T-helper 22 cell (primary cell): ENCODE data around the gene RERG.
A peak's percentile ranks its signal among the peaks of the same experiment; 100 is the strongest.
"Not testable (repeated sequence)": the region's sequence is repeated elsewhere in the genome, so short reads cannot be mapped to it uniquely, and the experiment has no call there.

Experiments
- DNase-seq: peaks from one replicate; pipeline ENCODE4 v3.0.0-alpha.2; 2020; ENCODE audit warnings: low read depth

RERG gene

DNA sequence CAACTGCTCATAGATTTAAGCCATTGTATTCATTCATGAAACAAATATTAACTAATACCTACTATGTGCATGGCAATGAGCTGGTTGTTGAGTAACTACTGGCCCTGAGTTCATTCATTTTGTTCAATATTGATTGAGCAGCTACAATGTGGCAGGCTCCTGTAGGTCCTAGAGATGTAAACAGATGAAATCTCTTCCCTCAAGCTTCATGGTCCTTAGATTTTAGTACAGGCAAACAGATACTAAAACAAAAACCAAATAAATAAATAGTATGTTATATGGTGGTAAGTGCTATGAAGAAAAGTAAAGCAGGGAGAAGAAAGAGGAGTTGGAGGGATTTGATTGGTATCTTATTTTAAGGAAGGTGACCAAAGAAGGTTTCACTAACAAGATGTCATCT is 77.8 kb downstream of the RERG start:
- DNase-seq = no peak

- no peak for DNase-seq
Measured at GRCh38 chr12:15142711-15143110, 78.5 kb downstream of the RERG start.

DNA sequence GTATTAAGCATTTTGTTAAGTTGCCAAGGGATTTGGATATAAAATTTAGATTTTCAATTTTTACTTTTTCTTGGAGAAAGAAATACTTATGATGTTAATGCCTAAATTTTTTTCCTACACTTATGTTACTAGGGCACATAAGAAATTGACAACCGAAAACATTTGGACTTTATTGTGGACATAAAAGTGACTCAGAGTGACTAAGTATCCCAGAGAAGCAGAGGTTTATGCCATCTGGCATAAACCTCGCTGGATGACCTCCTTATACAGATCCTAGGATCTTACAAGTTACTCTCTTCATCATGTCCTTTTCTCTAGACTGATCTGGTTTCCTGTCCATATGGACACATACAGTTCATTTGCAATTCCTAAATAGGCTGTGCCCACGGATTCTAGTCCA is 89.8 kb downstream of the RERG start:
- DNase-seq = no peak

GRCh38 chr12:15130541-15130940 is 90.7 kb downstream of the RERG start:
- no peak for DNase-seq

DNA sequence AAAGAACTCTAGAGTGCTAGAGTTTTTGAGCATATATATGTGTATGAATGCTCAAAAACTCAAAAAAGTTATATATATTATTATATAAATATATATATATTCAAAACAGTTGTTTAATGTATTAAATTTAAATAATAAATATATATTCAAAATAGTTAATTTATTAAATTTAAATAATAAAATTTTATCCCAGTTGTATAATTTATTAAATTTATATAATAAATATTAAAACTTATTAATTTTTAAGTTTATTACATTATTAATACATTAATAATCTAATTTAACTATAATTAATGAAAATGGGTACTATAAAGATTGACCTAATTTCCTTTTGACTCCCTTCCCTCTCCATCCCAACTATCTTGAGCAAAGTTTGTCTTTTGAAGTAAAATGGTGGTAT is 97.8 kb downstream of the RERG start:
- DNase-seq = no peak

DNA sequence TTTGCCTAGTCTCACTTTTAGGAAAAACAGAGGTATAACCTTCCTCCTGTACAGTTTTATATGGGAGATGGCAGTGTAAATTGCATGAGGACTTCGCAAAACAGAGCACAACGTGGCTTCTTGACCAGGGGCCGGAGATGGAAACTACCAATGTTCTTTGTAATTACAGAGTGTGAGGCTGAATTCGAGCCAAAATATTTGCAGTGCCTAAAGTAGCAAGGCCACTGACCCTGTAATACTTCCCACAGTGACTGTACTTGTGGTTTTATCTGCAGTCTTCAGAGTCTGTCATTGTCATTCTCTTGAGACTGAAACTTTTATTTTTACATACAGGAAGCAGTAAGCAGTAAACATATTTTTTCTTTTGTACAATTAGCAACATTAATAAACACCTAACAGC is 98.9 kb downstream of the RERG start:
- no peak for DNase-seq

GRCh38 chr12:15118955-15119354 is 102.3 kb downstream of the RERG start:
- DNase-seq = no peak

GRCh38 chr12:15116983-15117382 is 104.2 kb downstream of the RERG start:
- DNase-seq = no peak

DNA sequence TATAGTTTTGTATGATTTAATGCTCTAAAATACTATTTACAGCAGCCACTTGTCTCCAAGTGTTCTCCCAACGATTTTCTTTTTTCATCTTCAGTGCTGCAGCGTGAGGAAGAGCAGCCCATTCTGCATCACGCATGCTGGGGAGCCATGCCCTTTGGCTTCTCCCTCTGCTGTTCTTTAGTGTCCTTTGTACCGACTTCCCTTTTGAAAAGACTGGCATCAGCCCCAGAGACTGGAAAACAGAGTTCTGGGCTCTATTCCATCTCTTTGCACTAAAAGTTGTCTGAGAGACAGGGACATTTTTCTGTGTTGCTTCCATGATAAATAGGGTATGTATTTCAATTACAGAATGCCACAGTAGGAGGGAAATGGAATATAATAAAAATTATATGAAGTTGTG is 105.1 kb downstream of the RERG start:
- DNase-seq = no peak

GRCh38 chr12:15115434-15115833 is 105.8 kb downstream of the RERG start:
- no peak for DNase-seq

- DNase-seq = no peak
Measured at GRCh38 chr12:15114501-15114900, 106.7 kb downstream of the RERG start.

DNA sequence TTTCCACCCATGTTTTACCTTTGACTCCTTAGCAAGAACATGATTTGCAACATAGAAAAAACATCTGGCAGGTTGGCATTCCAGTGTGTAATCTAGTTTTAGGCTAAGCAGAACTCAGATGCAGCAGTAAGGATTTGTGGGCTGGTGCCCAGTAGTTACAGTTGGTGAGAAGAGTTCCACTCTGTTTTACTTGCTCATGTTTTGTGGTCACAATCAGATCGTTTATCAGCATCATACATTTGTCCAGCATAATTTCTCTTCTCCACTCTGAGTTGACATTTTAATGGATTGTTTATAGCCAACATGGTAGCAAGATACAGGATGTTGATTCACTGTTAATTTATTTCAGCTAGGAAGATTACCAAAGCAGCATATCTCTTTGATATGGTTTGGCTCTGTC is 128.4 kb downstream of the RERG start:
- no peak for DNase-seq

DNA sequence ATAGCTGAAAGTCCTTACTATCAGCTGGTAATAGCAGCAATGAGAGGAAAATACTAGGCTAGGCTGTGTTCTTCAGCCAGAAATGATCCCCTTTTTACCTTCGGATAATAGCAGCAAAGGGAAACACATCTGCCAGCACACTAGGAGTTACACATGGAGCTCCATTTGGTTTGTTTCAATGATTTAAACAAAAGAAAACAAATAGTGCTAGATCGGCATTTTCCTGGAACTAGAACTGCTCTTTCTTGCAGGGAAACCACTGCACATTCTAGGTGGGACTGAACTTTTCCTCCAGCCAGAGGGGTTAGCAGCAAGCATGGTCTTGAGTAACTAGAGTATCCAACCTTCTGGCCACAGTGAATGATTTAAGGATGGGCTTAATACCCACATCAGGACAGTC is 130.8 kb downstream of the RERG start:
- DNase-seq = no peak

DNA sequence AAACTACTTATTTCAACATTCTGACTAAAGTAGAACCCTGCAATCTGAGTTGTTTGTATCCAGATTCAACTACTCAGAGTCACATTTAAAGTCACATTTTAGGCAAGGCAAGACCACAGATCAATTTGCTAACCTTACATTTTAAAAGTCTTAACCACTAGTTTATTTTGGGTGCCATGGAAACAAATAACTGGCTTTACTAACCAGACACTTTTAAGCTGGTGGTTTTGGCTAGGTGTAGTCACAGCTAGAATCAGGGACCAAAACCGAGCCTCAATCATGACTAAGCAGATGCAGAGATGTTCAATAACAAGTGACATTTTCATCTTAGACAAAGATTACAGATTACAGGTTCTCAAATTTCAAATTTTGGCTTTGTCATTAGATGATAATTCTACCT is 133.1 kb downstream of the RERG start:
- DNase-seq = peak; percentile 3

- DNase-seq = not testable (repeated sequence)
Measured at GRCh38 chr12:15077751-15078150, 143.5 kb downstream of the RERG start.

- no peak for DNase-seq
Measured at GRCh38 chr12:15074351-15074750, 146.9 kb downstream of the RERG start.

DNA sequence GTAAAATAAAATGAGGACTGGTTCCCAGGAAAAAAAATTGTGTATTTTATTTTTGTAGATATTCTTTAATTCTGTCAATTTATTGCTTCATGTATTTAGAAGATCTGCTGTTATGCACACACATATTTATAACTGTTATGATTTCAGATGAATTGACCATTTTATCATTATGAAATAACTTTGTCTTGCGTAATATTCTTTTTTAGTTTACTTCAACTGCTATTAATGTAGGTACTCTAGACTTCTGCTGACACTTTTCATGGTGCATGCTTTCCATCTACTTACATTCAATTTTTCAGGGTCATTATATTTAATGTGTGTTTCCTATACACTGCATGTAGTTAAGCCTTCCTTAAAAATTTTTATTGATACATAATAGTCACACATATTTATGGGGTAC is 162.1 kb downstream of the RERG start:
- DNase-seq = no peak
